HepG2 (cell line): ENCODE data around the gene DNAJC7. TPM values are rescaled to one million over a fixed set of nuclear protein-coding genes. Genes with fewer than 3 reads are reported as not detected.

ENCODE experiments used
- ARID3A ChIP-seq: IDR thresholded peaks from 2 replicates; pipeline ENCODE4 v1.6.1; 2012; ENCODE audit warnings: low read depth, low read length, improper control_type of control experiment
- ATF5 ChIP-seq: sonication (generic); formaldehyde crosslinking; IDR thresholded peaks from 2 replicates; pipeline ENCODE4 v1.4.0; 2020; ENCODE audit warnings: mild to moderate bottlenecking, low read depth, missing genetic modification reagents
- CHCHD3 ChIP-seq: sonication (generic); formaldehyde crosslinking; IDR thresholded peaks from 2 replicates; pipeline ENCODE4 v1.8.0; 2022; ENCODE audit warnings: mild to moderate bottlenecking, missing genetic modification reagents, moderate library complexity
- DNMT3B ChIP-seq: conservative IDR thresholded peaks from 2 replicates; pipeline ENCODE4 v1.6.1; 2016; ENCODE audit warnings: missing biosample characterization, control low read depth
- DPF2 ChIP-seq: sonication (generic); formaldehyde crosslinking; IDR thresholded peaks from 2 replicates; pipeline ENCODE4 v1.4.0; 2020; ENCODE audit warnings: mild to moderate bottlenecking, low read depth, missing genetic modification reagents, borderline replicate concordance
- HNRNPL ChIP-seq: fragments of 200-400 bp; formaldehyde crosslinking; IDR thresholded peaks from 2 replicates; pipeline ENCODE4 v1.6.1; 2017; ENCODE audit warnings: mild to moderate bottlenecking, low read depth, low read length
- IRF1 ChIP-seq: sonication (generic); formaldehyde crosslinking; IDR thresholded peaks from 2 replicates; pipeline ENCODE4 v1.4.0; 2020; ENCODE audit warnings: low read depth, mild to moderate bottlenecking, missing genetic modification reagents
- NCOA5 ChIP-seq: sonication (generic); formaldehyde crosslinking; IDR thresholded peaks from 2 replicates; pipeline ENCODE4 v1.4.0; 2020; ENCODE audit warnings: missing genetic modification reagents
- NFKBIZ ChIP-seq: IDR thresholded peaks from 2 replicates; pipeline ENCODE4 v1.6.1; 2018; ENCODE audit warnings: missing genetic modification reagents, missing compliant biosample characterization
- POLR2A ChIP-seq, 2 experiments: IDR thresholded peaks; 2 replicates each; pipeline ENCODE4 v1.6.1; 2011; ENCODE audit warnings: low read depth in 2 of 2, low read length in 2 of 2, mild to moderate bottlenecking in 1 of 2, moderate library complexity in 1 of 2; ENCODE audit not compliant: insufficient read depth in 1 of 2
- SNAI1 ChIP-seq: sonication (generic); formaldehyde crosslinking; IDR thresholded peaks from 2 replicates; pipeline ENCODE4 v1.5.0; 2020; ENCODE audit warnings: mild to moderate bottlenecking, missing genetic modification reagents, borderline replicate concordance
- STAT5B ChIP-seq: sonication (generic); formaldehyde crosslinking; IDR thresholded peaks from 2 replicates; pipeline ENCODE4 v1.4.0; 2020; ENCODE audit warnings: missing genetic modification reagents
- TBL1XR1 ChIP-seq: fragments of 150-350 bp; IDR thresholded peaks from 2 replicates; pipeline ENCODE4 v1.6.1; 2014; ENCODE audit warnings: borderline replicate concordance, low read length; ENCODE audit not compliant: partially characterized antibody
- TRIM24 ChIP-seq: sonication (generic); formaldehyde crosslinking; IDR thresholded peaks from 2 replicates; pipeline ENCODE4 v1.8.0; 2022; ENCODE audit warnings: mild to moderate bottlenecking, missing genetic modification reagents
- ZEB1 ChIP-seq: IDR thresholded peaks from 2 replicates; pipeline ENCODE4 v1.6.1; 2012; ENCODE audit warnings: mild to moderate bottlenecking, low read depth, inconsistent platforms; ENCODE audit not compliant: insufficient replicate concordance
- ZNF609 ChIP-seq: sonication (generic); formaldehyde crosslinking; IDR thresholded peaks from 2 replicates; pipeline ENCODE4 v1.4.0; 2020; ENCODE audit warnings: mild to moderate bottlenecking, missing genetic modification reagents, borderline replicate concordance
- ZNF660 ChIP-seq: sonication (generic); formaldehyde crosslinking; IDR thresholded peaks from 2 replicates; pipeline ENCODE4 v1.5.1; 2020; ENCODE audit warnings: mild to moderate bottlenecking, low read depth, missing genetic modification reagents, borderline replicate concordance
- ZNF674 ChIP-seq: sonication (generic); formaldehyde crosslinking; IDR thresholded peaks from 2 replicates; pipeline ENCODE4 v1.5.0; 2020; ENCODE audit warnings: low read depth, mild to moderate bottlenecking, missing genetic modification reagents
- ZNF691 ChIP-seq: sonication (generic); formaldehyde crosslinking; IDR thresholded peaks from 2 replicates; pipeline ENCODE4 v1.4.0; 2020; ENCODE audit warnings: missing genetic modification reagents, low read depth, mild to moderate bottlenecking, borderline replicate concordance
- polyA plus RNA-seq, 8 experiments: library from polyadenylated mRNA; depleted of rRNA in 3 of 8; stranded (reverse) in 7 of 8; unstranded in 1 of 8; fragments of >200 nt; fragmentation: Illumina TruSeq in 4 of 8; extraction: Trizol in 4 of 8; gene quantifications; 2 replicates each; pipeline versions ENCODE4 v1.2.1 to v1.2.3, GENCODE V29; 2011 to 2016; ENCODE audit warnings: low read depth in 4 of 8, missing spikeins in 1 of 8, mixed read lengths in 1 of 8; ENCODE audit not compliant: insufficient read depth in 1 of 8
- total RNA-seq, 5 experiments: library from RNA; depleted of rRNA; stranded (reverse); fragments of >200 nt; fragmentation: Illumina TruSeq; extraction: Trizol; gene quantifications; 2 replicates each; pipeline ENCODE4 v1.2.3, GENCODE V29; 2016; ENCODE audit warnings: low read depth in 1 of 5

The DNAJC7 gene
- total and polyA plus RNA-seq, 2 of the 13 experiments (the other 11 are each of a cell fraction or from before 2014, with no cell fraction given): 47.7 to 132 TPM

GRCh38 chr17:41989702-41990419 is 27.4 kb downstream of the DNAJC7 start (continued):
- TF ChIP-seq ZNF609 (no peak), ZEB1 (peak; percentile 50), ZNF691 (CRISPR knock-in tag) (no peak), IRF1 (CRISPR knock-in tag) (no peak), ZNF674 (CRISPR knock-in tag) (no peak), DNMT3B (CRISPR knock-in tag) (0 out of 2 replicates have a peak, but pooled peaks have one; percentile 59), HNRNPL (0 out of 2 replicates have a peak, but pooled peaks have one; percentile 36), ARID3A (no peak), DPF2 (CRISPR knock-in tag) (0 out of 2 replicates have a peak, but pooled peaks have one; percentile 63), TBL1XR1 (no peak), NFKBIZ (0 out of 2 replicates have a peak, but pooled peaks have one; percentile 49), STAT5B (no peak), NCOA5 (CRISPR knock-in tag) (no peak), CHCHD3 (CRISPR knock-in tag) (no peak), TRIM24 (CRISPR knock-in tag) (no peak), ZNF660 (CRISPR knock-in tag) (no peak), SNAI1 (CRISPR knock-in tag) (no peak), ATF5 (CRISPR knock-in tag) (no peak), POLR2A (IDR thresholded peaks at IDR 0.05; ENCODE audit: insufficient read depth in 1 of 2, low read depth in 2 of 2, low read length in 2 of 2) (no peak)
